GM12878 (cell line): ENCODE results near the gene PXDC1. TPM values are rescaled to one million over a fixed set of nuclear protein-coding genes. Genes with fewer than 3 reads are reported as not detected.

Experiments used
- BCLAF1 ChIP-seq: fragments of 450-650 bp; IDR thresholded peaks from 2 replicates; pipeline ENCODE4 v1.6.1; 2017; ENCODE audit warnings: antibody characterized with exemption, mild to moderate bottlenecking, moderate library complexity
- CUX1 ChIP-seq: IDR thresholded peaks from 2 replicates; pipeline ENCODE4 v1.6.1; 2012; ENCODE audit warnings: improper control_type of control experiment, low read depth, low read length; ENCODE audit not compliant: insufficient replicate concordance
- HDAC2 ChIP-seq: fragments of 200-600 bp; sonication (generic); IDR thresholded peaks from 2 replicates; pipeline ENCODE4 v1.6.1; 2017
- NKRF ChIP-seq: fragments of 450-650 bp; conservative IDR thresholded peaks from 2 replicates; pipeline ENCODE4 v1.6.1; 2017; ENCODE audit warnings: mild to moderate bottlenecking, moderate library complexity
- RELA ChIP-seq: fragments of 450-650 bp; IDR thresholded peaks from 2 replicates; pipeline ENCODE4 v1.8.0; 2014; ENCODE audit warnings: borderline replicate concordance; ENCODE audit not compliant: partially characterized antibody
- SREBF2 ChIP-seq: IDR thresholded peaks from 2 replicates; pipeline ENCODE4 v1.6.1; 2012; ENCODE audit warnings: mild to moderate bottlenecking, low read length
- polyA plus RNA-seq, 11 experiments: library from polyadenylated mRNA; depleted of rRNA in 4 of 11; unstranded in 6 of 11; stranded (reverse) in 5 of 11; fragments of >200 nt; fragmentation: Nextera tagmentation in 4 of 11; fragmentation: Illumina TruSeq in 1 of 11; extraction: Ambion mirVana in 4 of 11; extraction: Trizol in 1 of 11; gene quantifications; 1 replicate in 1 of 11; 2 replicates in 10 of 11; pipeline versions ENCODE4 v1.2.1 to v1.2.3, GENCODE V29; 2011 to 2016; ENCODE audit warnings: inconsistent platforms in 2 of 11, missing spikeins in 2 of 11, low read depth in 1 of 11
- total RNA-seq, 4 experiments: library from RNA; depleted of rRNA in 3 of 4; stranded (reverse); fragments of >200 nt in 3 of 4; fragmentation: Illumina TruSeq in 1 of 4; extraction: Trizol in 1 of 4; gene quantifications; 2 replicates each; pipeline versions ENCODE4 v1.2.1 to v1.2.3, GENCODE V29; 2013 to 2021

The PXDC1 gene
- total and polyA plus RNA-seq, 10 of the 15 experiments (the other 5 are each of a cell fraction or from before 2014, with no cell fraction given) = 0.03 to 0.72 (median 0.32) TPM; not detected in 2

- TF ChIP-seq NKRF (no peak), CUX1 (no peak), RELA (no peak), HDAC2 (no peak), BCLAF1 (no peak), SREBF2 (no peak)
Measured at GRCh38 chr6:3693831-3694230, 57.7 kb downstream of the PXDC1 start (continued).
